Loucy (cell line): ENCODE data around the gene EVI5.

Experiments used
- H2AFZ ChIP-seq: fragments of 200-600 bp; sonication (generic); 2 replicates; pipeline ENCODE4 v1.6.0; 2016; ENCODE audit warnings: antibody characterized with exemption, mild to moderate bottlenecking, low read length, moderate library complexity
- H3F3A ChIP-seq: fragments of 200-600 bp; 2 replicates; pipeline ENCODE4 v1.6.0; 2016; ENCODE audit warnings: antibody characterized with exemption, low read depth, mild to moderate bottlenecking
- H3K27me3 ChIP-seq: fragments of 200-600 bp; sonication (generic); 2 replicates; pipeline ENCODE4 v1.6.1; 2014; ENCODE audit warnings: low read length, mild to moderate bottlenecking; ENCODE audit not compliant: insufficient read depth, poor library complexity, severe bottlenecking
- H3K36me3 ChIP-seq: fragments of 200-600 bp; sonication (generic); 2 replicates; pipeline ENCODE4 v1.6.1; 2016; ENCODE audit warnings: low read length; ENCODE audit not compliant: insufficient read depth
- H3K4me1 ChIP-seq: fragments of 200-600 bp; sonication (generic); 2 replicates; pipeline ENCODE4 v1.5.1; 2014; ENCODE audit warnings: low read length, mild to moderate bottlenecking; ENCODE audit not compliant: insufficient read depth, poor library complexity, severe bottlenecking
- H3K4me2 ChIP-seq: fragments of 200-600 bp; sonication (generic); 2 replicates; pipeline ENCODE4 v1.6.0; 2014; ENCODE audit warnings: antibody characterized with exemption, low read length, low read depth, mild to moderate bottlenecking; ENCODE audit not compliant: poor library complexity, severe bottlenecking
- H3K4me3 ChIP-seq: fragments of 200-600 bp; sonication (generic); 2 replicates; pipeline ENCODE4 v1.5.1; 2014; ENCODE audit warnings: low read length, mild to moderate bottlenecking, mixed read lengths; ENCODE audit not compliant: poor library complexity, severe bottlenecking
- H3K79me2 ChIP-seq: fragments of 200-600 bp; sonication (generic); 2 replicates; pipeline ENCODE4 v1.6.1; 2014; ENCODE audit warnings: low read length; ENCODE audit not compliant: insufficient read depth
- H3K9ac ChIP-seq: fragments of 200-600 bp; sonication (generic); 2 replicates; pipeline ENCODE4 v1.6.0; 2014; ENCODE audit warnings: mild to moderate bottlenecking, low read depth, low read length, moderate library complexity; ENCODE audit not compliant: poor library complexity, severe bottlenecking
- H3K9me2 ChIP-seq: fragments of 200-600 bp; sonication (generic); replicated peaks from 2 replicates; pipeline ENCODE4 v1.6.1; 2016; ENCODE audit warnings: low read depth, low read length, mixed read lengths
- H3K9me3 ChIP-seq: fragments of 200-600 bp; sonication (generic); 2 replicates; pipeline ENCODE4 v1.6.1; 2014; ENCODE audit warnings: mild to moderate bottlenecking, antibody characterized with exemption, low read length, low read depth; ENCODE audit not compliant: insufficient read depth
- H4K20me1 ChIP-seq: fragments of 200-600 bp; sonication (generic); 2 replicates; pipeline ENCODE4 v1.6.0; 2014; ENCODE audit warnings: antibody characterized with exemption, low read length, mild to moderate bottlenecking; ENCODE audit not compliant: insufficient read depth, poor library complexity, severe bottlenecking
- EZH2phosphoT487 ChIP-seq: fragments of 200-600 bp; IDR thresholded peaks from 2 replicates; pipeline ENCODE4 v1.6.1; 2018; ENCODE audit warnings: antibody characterized with exemption, mild to moderate bottlenecking, moderate library complexity, borderline replicate concordance
- TF ChIP-seq, protein P1 (sequence below): fragments of 200-600 bp; sonication (generic); conservative IDR thresholded peaks from 2 replicates; pipeline ENCODE4 v1.5.1; 2014; ENCODE audit warnings: mild to moderate bottlenecking, antibody characterized with exemption, low read length

EVI5 gene

DNA sequence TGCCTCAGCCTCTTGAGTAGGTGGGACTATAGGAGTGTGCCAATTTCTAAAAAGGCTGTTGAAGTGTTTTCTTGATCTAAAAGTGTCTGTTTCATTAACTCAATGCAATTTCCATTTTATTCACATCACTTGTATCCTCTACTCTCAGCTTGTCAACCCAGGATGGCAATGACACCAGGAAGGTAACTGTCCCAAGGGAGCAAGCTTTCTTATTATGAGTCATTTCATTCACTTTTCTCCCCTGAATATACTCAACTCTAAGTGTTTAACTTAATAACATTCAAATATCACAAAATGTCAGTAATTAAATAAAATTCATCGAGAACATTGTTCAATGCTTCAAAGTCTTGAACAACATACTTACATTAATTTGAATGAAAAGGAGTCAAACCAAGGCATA is 275.3 kb downstream of the EVI5 start:
- no peak overlapping the region for H2AFZ ChIP-seq
- no peak overlapping the region for H3K9ac ChIP-seq
- H3F3A ChIP-seq = no peaks in the 10 kb centered on the region
- TF ChIP-seq, protein P1, sequence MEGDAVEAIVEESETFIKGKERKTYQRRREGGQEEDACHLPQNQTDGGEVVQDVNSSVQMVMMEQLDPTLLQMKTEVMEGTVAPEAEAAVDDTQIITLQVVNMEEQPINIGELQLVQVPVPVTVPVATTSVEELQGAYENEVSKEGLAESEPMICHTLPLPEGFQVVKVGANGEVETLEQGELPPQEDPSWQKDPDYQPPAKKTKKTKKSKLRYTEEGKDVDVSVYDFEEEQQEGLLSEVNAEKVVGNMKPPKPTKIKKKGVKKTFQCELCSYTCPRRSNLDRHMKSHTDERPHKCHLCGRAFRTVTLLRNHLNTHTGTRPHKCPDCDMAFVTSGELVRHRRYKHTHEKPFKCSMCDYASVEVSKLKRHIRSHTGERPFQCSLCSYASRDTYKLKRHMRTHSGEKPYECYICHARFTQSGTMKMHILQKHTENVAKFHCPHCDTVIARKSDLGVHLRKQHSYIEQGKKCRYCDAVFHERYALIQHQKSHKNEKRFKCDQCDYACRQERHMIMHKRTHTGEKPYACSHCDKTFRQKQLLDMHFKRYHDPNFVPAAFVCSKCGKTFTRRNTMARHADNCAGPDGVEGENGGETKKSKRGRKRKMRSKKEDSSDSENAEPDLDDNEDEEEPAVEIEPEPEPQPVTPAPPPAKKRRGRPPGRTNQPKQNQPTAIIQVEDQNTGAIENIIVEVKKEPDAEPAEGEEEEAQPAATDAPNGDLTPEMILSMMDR = no peak
- TF ChIP-seq EZH2phosphoT487 = no peak
- H3K9me2 ChIP-seq = no peaks in the 10 kb centered on the region
- H3K9me3 ChIP-seq = no peaks in the 10 kb centered on the region
- peaks cover 4% of the 10 kb centered on the region for H3K4me1 ChIP-seq
- no peaks in the 10 kb centered on the region for H3K36me3 ChIP-seq
- no peak overlapping the region for H3K4me2 ChIP-seq
- no peaks in the 10 kb centered on the region for H3K27me3 ChIP-seq
- no peak overlapping the region for H3K4me3 ChIP-seq
- no peaks in the 10 kb centered on the region for H3K79me2 ChIP-seq
- H4K20me1 ChIP-seq = no peaks in the 10 kb centered on the region

DNA sequence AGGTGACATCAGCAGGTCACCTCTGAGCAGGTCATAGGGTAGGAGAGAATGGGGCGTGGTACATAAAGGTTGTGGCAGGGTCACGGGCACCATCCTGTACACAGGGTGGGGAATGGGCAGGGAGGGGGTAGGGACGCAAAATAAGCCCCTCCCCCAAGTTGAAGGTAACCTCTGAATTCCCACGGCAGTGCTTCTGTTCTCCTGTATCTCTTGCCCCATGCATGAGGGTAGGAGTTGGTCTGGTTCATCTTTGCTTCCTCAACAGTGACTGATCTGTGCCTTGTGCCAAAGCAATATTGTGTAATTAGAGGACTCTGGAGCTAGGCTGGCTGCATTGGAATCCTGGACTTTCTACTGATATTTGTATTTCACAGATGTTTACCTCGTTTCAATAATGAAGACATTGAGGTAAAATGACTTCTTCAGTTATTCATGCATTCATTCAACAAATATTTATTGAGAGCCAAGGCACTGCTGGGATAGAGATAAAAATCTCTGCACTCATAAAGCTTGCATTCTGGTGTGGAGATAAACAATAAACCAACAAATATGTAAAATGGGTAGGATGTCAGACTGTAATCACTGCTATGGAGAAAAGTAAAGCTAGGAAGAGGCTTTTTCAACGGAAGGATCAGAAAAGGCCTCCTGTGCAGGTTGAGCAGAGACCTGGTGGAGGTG is 279.8 kb downstream of the EVI5 start:
- Histone ChIP-seq H3F3A (no peaks in the 10 kb centered on the region), H3K9ac (no peak overlapping the region), H4K20me1 (no peaks in the 10 kb centered on the region), H3K36me3 (no peaks in the 10 kb centered on the region), H3K4me1 (peaks cover 8% of the 10 kb centered on the region), H3K4me2 (no peak overlapping the region), H3K4me3 (no peak overlapping the region), H3K27me3 (no peaks in the 10 kb centered on the region), H3K79me2 (no peaks in the 10 kb centered on the region), H2AFZ (no peak overlapping the region), H3K9me2 (no peaks in the 10 kb centered on the region), H3K9me3 (no peaks in the 10 kb centered on the region)
- TF ChIP-seq, protein P1 = no peak
- no peak for TF ChIP-seq EZH2phosphoT487

DNA sequence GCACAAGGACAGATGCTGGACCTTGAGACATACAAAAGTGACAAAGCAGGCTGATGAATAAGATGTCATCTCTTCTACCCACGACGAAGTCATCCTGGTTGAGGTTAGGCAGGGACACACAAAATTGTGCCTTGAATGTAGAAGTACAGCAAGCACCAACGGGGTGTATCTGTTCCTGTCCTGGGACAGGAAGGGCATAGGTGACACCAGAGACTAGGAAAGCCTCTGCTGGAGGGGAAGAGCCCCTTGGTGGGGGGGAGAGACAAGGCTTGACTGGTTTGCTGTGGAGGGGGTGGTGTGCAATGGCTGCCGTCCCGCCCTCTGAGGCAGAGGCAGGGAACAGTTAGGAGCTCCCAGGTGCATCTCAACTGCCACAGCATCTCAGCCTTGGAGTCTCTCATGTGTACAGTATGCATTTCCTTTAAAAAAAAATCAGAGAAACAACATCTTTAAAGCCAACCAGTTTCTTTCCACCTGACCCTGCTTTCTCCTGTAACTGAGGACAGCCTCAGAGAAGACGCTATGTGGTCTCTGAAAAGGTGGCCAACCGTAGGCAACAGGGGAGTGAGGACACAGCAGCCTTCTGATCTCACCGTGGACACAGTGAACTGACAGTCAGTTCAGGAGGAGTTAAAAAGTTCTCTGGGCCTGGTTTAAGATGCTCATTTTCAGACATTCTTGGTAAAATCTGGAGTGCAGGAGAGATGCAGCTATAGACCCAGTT is 280.5 kb downstream of the EVI5 start:
- Histone ChIP-seq H3K9ac (no peak overlapping the region), H3K36me3 (no peaks in the 10 kb centered on the region), H3K4me2 (no peak overlapping the region), H3K79me2 (no peaks in the 10 kb centered on the region), H2AFZ (no peak overlapping the region), H4K20me1 (no peaks in the 10 kb centered on the region), H3K4me3 (no peak overlapping the region), H3K27me3 (no peaks in the 10 kb centered on the region), H3K9me2 (no peaks in the 10 kb centered on the region), H3K4me1 (peaks cover 8% of the 10 kb centered on the region), H3K9me3 (no peaks in the 10 kb centered on the region), H3F3A (no peaks in the 10 kb centered on the region)
- TF ChIP-seq, protein P1 = no peak
- no peak for TF ChIP-seq EZH2phosphoT487
